MM.1S (cell line): Measurements from ENCODE around the gene SV2B.

Experiments
- DNase-seq: peaks from one replicate; pipeline ENCODE4 v3.0.0-alpha.2; 2015
- H2AFZ ChIP-seq: fragments of 300-600 bp; sonication (generic); 2 replicates; pipeline ENCODE4 v1.6.0; 2016; ENCODE audit warnings: antibody characterized with exemption, low read length
- H3F3A ChIP-seq: fragments of 300-600 bp; sonication (generic); 2 replicates; pipeline ENCODE4 v1.6.1; 2016; ENCODE audit warnings: mild to moderate bottlenecking, antibody characterized with exemption, low read length, moderate library complexity, mixed read lengths; ENCODE audit not compliant: insufficient read depth
- H3K27ac ChIP-seq: fragments of 300-600 bp; sonication (generic); 2 replicates; pipeline ENCODE4 v1.5.1; 2016; ENCODE audit warnings: mild to moderate bottlenecking, low read length
- H3K27me3 ChIP-seq: fragments of 300-600 bp; sonication (generic); replicated peaks from 2 replicates; pipeline ENCODE4 v1.6.0; 2016; ENCODE audit warnings: low read length; ENCODE audit not compliant: insufficient read depth
- H3K36me3 ChIP-seq: fragments of 300-600 bp; sonication (generic); replicated peaks from 2 replicates; pipeline ENCODE4 v1.6.1; 2016; ENCODE audit warnings: mild to moderate bottlenecking, low read length, mixed read lengths; ENCODE audit not compliant: insufficient read depth
- H3K4me1 ChIP-seq: fragments of 300-600 bp; sonication (generic); 2 replicates; pipeline ENCODE4 v1.6.1; 2016; ENCODE audit warnings: low read length, mixed read lengths
- H3K4me2 ChIP-seq: fragments of 300-600 bp; sonication (generic); 2 replicates; pipeline ENCODE4 v1.6.0; 2016; ENCODE audit warnings: low read depth, low read length
- H3K4me3 ChIP-seq: fragments of 300-600 bp; sonication (generic); 2 replicates; pipeline ENCODE4 v1.5.1; 2016; ENCODE audit warnings: low read length, mixed read lengths
- H3K79me2 ChIP-seq: fragments of 300-600 bp; sonication (generic); 2 replicates; pipeline ENCODE4 v1.6.1; 2016; ENCODE audit warnings: mixed run types, low read length, mixed read lengths
- H3K9ac ChIP-seq: fragments of 300-600 bp; sonication (generic); 2 replicates; pipeline ENCODE4 v1.6.1; 2016; ENCODE audit warnings: low read length, mixed read lengths
- H3K9me2 ChIP-seq: fragments of 300-600 bp; sonication (generic); replicated peaks from 2 replicates; pipeline ENCODE4 v1.6.1; 2016; ENCODE audit warnings: mild to moderate bottlenecking, low read length, mixed read lengths; ENCODE audit not compliant: insufficient read depth
- H3K9me3 ChIP-seq: fragments of 300-600 bp; sonication (generic); replicated peaks from 2 replicates; pipeline ENCODE4 v1.6.1; 2016; ENCODE audit warnings: mild to moderate bottlenecking, low read length, mixed read lengths; ENCODE audit not compliant: insufficient read depth
- H4K20me1 ChIP-seq: fragments of 300-600 bp; sonication (generic); 2 replicates; pipeline ENCODE4 v1.6.1; 2016; ENCODE audit warnings: mild to moderate bottlenecking, low read length, moderate library complexity, mixed read lengths; ENCODE audit not compliant: insufficient read depth
- CTCF ChIP-seq: fragments of 300-600 bp; sonication (generic); IDR thresholded peaks from 2 replicates; pipeline ENCODE4 v1.5.1; 2016; ENCODE audit warnings: antibody characterized with exemption, low read length, mixed read lengths
- EZH2 ChIP-seq: fragments of 300-600 bp; sonication (generic); optimal IDR thresholded peaks from 2 replicates; pipeline ENCODE3; 2017; ENCODE audit warnings: low read depth, mild to moderate bottlenecking, antibody characterized with exemption, low read length, mixed read lengths
- EZH2phosphoT487 ChIP-seq: fragments of 300-600 bp; sonication (generic); IDR thresholded peaks from 2 replicates; pipeline ENCODE4 v1.6.1; 2018; ENCODE audit warnings: antibody characterized with exemption, low read length

The SV2B gene

DNA sequence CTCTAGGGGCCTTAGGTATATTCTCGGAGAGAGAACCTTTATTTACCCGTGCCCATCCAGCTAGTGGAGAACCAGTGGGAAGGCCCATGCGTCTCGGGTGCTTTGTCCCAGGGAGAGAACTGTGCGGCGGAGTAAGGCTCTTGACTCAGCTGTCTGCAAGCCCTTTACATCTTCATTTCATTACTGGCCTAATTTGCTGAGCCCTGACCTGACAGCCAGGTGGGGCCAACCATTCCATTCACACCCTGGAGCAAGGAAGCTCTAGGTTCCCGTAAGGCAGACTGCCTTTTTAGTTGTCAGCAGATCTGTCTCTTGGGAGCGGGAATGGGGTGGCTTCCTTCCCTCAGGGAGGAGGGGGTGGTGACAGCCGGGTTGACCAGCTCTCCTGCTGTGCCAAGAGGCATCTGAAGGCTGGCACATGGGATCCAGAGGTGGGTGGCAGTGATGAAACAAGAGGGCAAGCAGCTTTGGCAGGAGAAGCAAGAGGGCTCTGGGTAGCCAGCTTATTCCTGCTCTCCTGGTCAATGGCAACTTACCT, 36.4 kb downstream of the SV2B start:
- H3K9me3 ChIP-seq = no peaks in the 10 kb centered on the region
- DNase-seq = no peak
- no peaks in the 10 kb centered on the region for H3K79me2 ChIP-seq

GRCh38 chr15:91140601-91141000, 40.5 kb downstream of the SV2B start:
- Histone ChIP-seq H4K20me1 (no peaks in the 10 kb centered on the region), H3K27me3 (no peaks in the 10 kb centered on the region), H3F3A (0 out of 2 replicates have a peak, but pooled peaks cover 5% of the 10 kb centered on the region), H2AFZ (no peak overlapping the region), H3K27ac (no peak overlapping the region), H3K9ac (no peak overlapping the region), H3K4me1 (peaks cover 9% of the 10 kb centered on the region), H3K9me2 (no peaks in the 10 kb centered on the region), H3K79me2 (no peaks in the 10 kb centered on the region), H3K9me3 (no peaks in the 10 kb centered on the region), H3K36me3 (no peaks in the 10 kb centered on the region), H3K4me3 (no peak overlapping the region), H3K4me2 (no peak overlapping the region)
- TF ChIP-seq EZH2 (no peak), CTCF (no peak), EZH2phosphoT487 (no peak)
- DNase-seq = no peak

More for the DNA sequence above, 36.4 kb downstream of the SV2B start:
- Histone ChIP-seq H2AFZ (no peak overlapping the region), H3K4me3 (no peak overlapping the region), H3K9ac (no peak overlapping the region), H3F3A (0 out of 2 replicates have a peak, but pooled peaks cover 16% of the 10 kb centered on the region), H3K4me1 (peaks cover 14% of the 10 kb centered on the region), H4K20me1 (no peaks in the 10 kb centered on the region), H3K9me2 (no peaks in the 10 kb centered on the region), H3K36me3 (no peaks in the 10 kb centered on the region), H3K27ac (no peak overlapping the region), H3K27me3 (no peaks in the 10 kb centered on the region), H3K4me2 (no peak overlapping the region)
- TF ChIP-seq EZH2phosphoT487 (no peak), EZH2 (no peak), CTCF (no peak)

- Histone ChIP-seq H2AFZ (no peak overlapping the region), H3K4me1 (peaks cover 4% of the 10 kb centered on the region), H3K9me2 (no peaks in the 10 kb centered on the region), H3K36me3 (no peaks in the 10 kb centered on the region), H3K4me3 (no peak overlapping the region), H3K27me3 (no peaks in the 10 kb centered on the region), H4K20me1 (no peaks in the 10 kb centered on the region), H3K9ac (no peak overlapping the region), H3K9me3 (no peaks in the 10 kb centered on the region), H3K27ac (no peak overlapping the region), H3K4me2 (no peak overlapping the region), H3F3A (0 out of 2 replicates have a peak, but pooled peaks cover under 1% of the 10 kb centered on the region), H3K79me2 (no peaks in the 10 kb centered on the region)
- TF ChIP-seq CTCF (no peak), EZH2 (no peak), EZH2phosphoT487 (no peak)
- no peak for DNase-seq
Measured at GRCh38 chr15:91141097-91141496, 41.0 kb downstream of the SV2B start.
